ENCODE results near the gene PRF1. TPM values are rescaled to one million over a fixed set of nuclear protein-coding genes. Genes with fewer than 3 reads are reported as not detected.
"Not testable (repeated sequence)": the region's sequence is repeated elsewhere in the genome, so short reads cannot be mapped to it uniquely, and the experiment has no call there.

Gene PRF1
- total RNA-seq, 1 experiment from 2014 or later = not detected

GRCh38 chr10:70617798-70618568 is 15.4 kb upstream of the PRF1 start:
- no peak for DNase-seq (ENCODE audit: low read depth)

- DNase-seq (ENCODE audit: low read depth) = no peak
Measured at GRCh38 chr10:70616761-70617160, 14.2 kb upstream of the PRF1 start.

DNA sequence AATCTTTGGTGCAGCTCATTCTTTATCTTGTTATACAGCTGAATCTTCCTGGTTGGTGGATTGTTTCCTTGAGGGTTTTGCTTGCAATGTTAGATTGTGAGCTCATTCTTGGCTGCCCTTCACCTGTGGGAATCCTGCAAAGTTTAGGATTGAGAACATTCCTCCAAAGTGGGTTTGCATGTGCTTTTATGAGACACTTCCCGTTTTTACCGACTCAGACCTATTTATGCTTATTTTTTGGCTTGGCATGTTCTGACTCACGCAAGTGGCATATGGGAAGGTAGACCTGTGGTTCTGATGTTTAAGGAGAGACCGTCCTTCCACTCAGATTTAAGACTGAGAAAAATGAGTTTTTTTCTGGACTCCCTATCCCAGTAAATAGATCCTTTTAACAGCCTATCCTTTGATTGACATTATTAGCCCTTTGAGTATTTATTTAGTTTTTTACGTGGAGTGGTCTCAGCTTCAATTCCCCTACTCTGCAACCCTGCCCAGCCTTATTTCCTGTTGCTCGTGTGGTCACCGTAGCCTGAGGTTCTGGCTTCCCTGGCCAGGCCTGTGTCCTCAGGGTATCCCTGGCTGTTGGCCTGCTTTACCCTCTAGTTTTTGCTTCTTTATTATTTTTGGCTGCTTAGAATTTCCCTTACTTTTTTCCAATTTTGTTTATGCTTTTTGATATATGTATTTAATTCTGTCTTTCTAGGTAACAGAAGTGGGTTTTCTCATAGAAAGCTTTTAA is 13.4 kb upstream of the PRF1 start:
- DNase-seq (ENCODE audit: low read depth) = peak; percentile 74

GRCh38 chr10:70615211-70615610 is 12.7 kb upstream of the PRF1 start:
- DNase-seq (ENCODE audit: low read depth) = no peak

- DNase-seq (ENCODE audit: low read depth) = not testable (repeated sequence)
Measured at GRCh38 chr10:70614364-70614763, 11.8 kb upstream of the PRF1 start.

DNA sequence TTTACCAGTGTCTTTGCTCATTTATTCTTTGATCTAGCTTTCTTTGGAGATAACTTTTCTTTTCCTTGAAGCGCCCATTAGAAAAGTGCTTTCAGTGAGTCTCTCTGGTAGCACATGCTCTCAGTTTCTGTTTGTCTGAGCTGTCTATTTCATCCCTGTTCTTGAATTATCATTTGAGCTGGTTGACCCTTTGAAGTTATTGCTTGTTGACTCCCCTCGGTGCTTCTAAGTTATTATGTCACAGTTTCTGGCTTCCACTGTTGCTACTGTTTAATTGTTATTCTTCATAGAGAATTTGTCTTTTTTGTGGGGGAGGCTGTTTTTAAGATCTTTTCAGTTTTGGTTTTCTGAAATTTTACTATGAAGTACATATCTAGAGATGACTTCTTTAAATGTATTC is 11.4 kb upstream of the PRF1 start:
- no peak for DNase-seq (ENCODE audit: low read depth)

- no peak for DNase-seq (ENCODE audit: low read depth)
Measured at GRCh38 chr10:70607936-70608335, 5.4 kb upstream of the PRF1 start.

DNA sequence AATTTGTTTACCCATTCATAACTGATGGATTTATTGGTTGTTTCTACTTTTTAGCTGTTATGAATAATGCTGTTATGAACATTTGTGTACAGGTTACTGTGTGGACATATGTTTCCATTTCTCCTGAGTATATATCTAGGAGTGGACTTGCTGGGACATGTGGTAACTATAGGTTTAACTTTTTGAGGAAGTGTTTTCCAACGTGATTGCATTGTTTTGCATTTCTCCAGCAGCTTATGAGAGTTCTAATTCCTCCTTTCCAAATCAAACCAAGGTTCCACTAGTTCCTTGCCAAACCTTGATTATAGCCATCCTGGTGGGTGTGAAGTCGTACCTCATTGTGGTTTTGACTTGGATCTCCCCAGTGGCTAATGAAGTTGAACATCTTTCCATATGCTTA is 2.6 kb upstream of the PRF1 start:
- DNase-seq (ENCODE audit: low read depth) = no peak

DNA sequence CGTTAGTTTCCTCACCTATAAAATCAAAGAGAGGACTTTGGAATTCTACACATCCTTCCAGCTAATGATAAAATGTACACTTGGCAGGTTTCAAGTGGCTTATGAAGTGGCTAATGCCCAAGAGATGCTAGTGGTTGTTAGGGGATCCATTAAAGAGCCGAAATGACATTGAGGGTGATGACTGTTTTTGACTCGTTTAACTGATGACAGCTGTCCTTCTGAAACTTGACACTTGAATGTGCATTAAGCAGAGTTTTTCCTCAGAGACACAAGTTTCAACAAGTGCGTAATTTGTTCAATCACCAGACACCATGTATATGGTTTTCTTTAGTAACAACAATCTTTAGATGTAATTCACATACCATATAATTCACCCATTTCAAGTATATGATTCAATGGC is 1.6 kb upstream of the PRF1 start:
- DNase-seq (ENCODE audit: low read depth) = no peak

GRCh38 chr10:70603449-70603801 is 884 bp upstream of the PRF1 start:
- DNase-seq (ENCODE audit: low read depth) = no peak

GRCh38 chr10:70601746-70602145 is 795 bp downstream of the PRF1 start:
- no peak for DNase-seq (ENCODE audit: low read depth)

GRCh38 chr10:70600512-70601395 is 1.8 kb downstream of the PRF1 start:
- no peak for DNase-seq (ENCODE audit: low read depth)

- DNase-seq (ENCODE audit: low read depth) = no peak
Measured at GRCh38 chr10:70599791-70600190, 2.8 kb downstream of the PRF1 start.

GRCh38 chr10:70599319-70599718 is 3.2 kb downstream of the PRF1 start:
- DNase-seq (ENCODE audit: low read depth) = no peak

DNA sequence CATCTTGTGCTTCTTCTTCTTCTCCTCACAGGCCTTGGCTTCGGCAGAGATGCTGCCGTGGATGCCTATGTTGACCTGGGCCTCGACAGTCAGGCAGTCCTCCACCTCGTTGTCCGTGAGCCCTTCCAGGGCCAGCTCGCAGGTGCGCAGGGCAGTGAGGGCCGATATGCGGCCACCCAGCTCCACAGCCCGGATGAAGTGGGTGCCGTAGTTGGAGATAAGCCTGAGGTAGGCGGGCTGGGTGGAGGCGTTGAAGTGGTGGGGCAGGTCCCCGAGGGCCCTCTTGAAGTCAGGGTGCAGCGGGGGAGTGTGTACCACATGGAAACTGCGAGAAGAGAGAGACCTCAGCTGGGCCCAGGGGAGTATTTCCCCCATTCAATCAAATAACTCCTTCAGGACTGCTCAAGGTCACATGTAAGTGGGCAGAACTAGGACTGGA is 3.7 kb downstream of the PRF1 start:
- DNase-seq (ENCODE audit: low read depth) = no peak

- DNase-seq (ENCODE audit: low read depth) = no peak
Measured at GRCh38 chr10:70597856-70598815, 4.4 kb downstream of the PRF1 start.

GRCh38 chr10:70596860-70597809 is 5.4 kb downstream of the PRF1 start:
- DNase-seq (ENCODE audit: low read depth) = no peak

DNA sequence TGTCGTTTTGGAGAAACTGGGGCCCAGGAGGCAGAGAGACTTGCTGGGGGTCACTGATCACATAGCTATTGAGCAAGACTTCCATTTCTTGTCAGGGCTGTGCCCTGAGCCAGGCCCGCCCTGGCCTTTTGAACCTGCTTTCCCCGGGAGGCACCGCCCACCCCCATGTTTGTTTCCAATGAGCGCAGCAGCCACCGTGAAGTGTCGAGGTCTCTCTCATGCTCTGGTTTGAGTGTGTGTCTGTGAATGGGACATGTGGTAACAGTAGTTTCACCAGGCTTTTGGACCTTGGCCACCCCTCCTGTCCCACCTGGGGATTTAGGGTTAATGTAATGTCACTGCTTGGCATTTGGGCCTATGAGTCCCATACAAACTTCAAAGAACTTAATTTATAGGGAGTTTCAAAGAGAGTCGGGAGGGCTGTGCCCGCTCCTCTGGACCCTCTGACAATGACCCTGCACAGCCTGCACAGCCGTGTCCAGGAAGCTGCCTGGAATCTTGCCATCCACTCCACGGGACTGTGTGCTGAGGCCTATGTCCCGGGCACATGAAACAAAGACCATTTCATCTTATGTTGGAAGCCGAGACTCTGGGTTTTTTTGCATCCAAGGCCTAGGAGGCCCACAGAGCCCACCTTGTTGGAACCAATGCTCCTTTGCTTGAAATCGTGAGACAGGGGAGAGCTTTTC is 6.3 kb downstream of the PRF1 start:
- DNase-seq (ENCODE audit: low read depth) = no peak

GRCh38 chr10:70595566-70596016 is 7.0 kb downstream of the PRF1 start:
- DNase-seq (ENCODE audit: low read depth) = no peak
